HEK293 (cell line): Measurements from ENCODE around the gene FXYD3.

Source experiments
- HOXD13 ChIP-seq: sonication (generic); formaldehyde crosslinking; IDR thresholded peaks from 2 replicates; pipeline ENCODE4 v1.8.0; 2022; ENCODE audit warnings: missing genetic modification reagents, borderline replicate concordance
- IKZF3 ChIP-seq: fragments of 450-650 bp; IDR thresholded peaks from 2 replicates; pipeline ENCODE4 v1.5.0; 2018; ENCODE audit warnings: missing biosample characterization, mild to moderate bottlenecking, missing genetic modification characterization, moderate library complexity
- OSR2 ChIP-seq: fragments of 450-650 bp; formaldehyde crosslinking; IDR thresholded peaks from 2 replicates; pipeline ENCODE4 v1.5.1; 2016; ENCODE audit warnings: missing biosample characterization, missing genetic modification characterization
- WT1 ChIP-seq: fragments of 450-650 bp; formaldehyde crosslinking; IDR thresholded peaks from 2 replicates; pipeline ENCODE4 v1.5.1; 2016; ENCODE audit warnings: missing biosample characterization, missing genetic modification characterization
- YY2 ChIP-seq: fragments of 450-650 bp; formaldehyde crosslinking; IDR thresholded peaks from 2 replicates; pipeline ENCODE4 v1.5.1; 2016; ENCODE audit warnings: missing biosample characterization, missing genetic modification characterization
- ZBTB10 ChIP-seq: fragments of 450-650 bp; formaldehyde crosslinking; IDR thresholded peaks from 2 replicates; pipeline ENCODE4 v1.5.1; 2016; ENCODE audit warnings: missing biosample characterization, missing genetic modification characterization
- ZBTB21 ChIP-seq: fragments of 450-650 bp; formaldehyde crosslinking; IDR thresholded peaks from 2 replicates; pipeline ENCODE4 v1.5.1; 2017; ENCODE audit warnings: missing biosample characterization, missing genetic modification characterization
- ZNF132 ChIP-seq: fragments of 450-650 bp; formaldehyde crosslinking; IDR thresholded peaks from 2 replicates; pipeline ENCODE4 v1.5.1; 2017; ENCODE audit warnings: missing biosample characterization, missing genetic modification characterization, borderline replicate concordance
- ZNF157 ChIP-seq: fragments of 450-650 bp; formaldehyde crosslinking; IDR thresholded peaks from 2 replicates; pipeline ENCODE4 v1.5.1; 2016; ENCODE audit warnings: missing biosample characterization, missing genetic modification characterization
- ZNF16 ChIP-seq: fragments of 450-650 bp; formaldehyde crosslinking; IDR thresholded peaks from 2 replicates; pipeline ENCODE4 v1.5.1; 2016; ENCODE audit warnings: low read depth, missing biosample characterization, missing genetic modification characterization
- ZNF211 ChIP-seq: fragments of 450-650 bp; formaldehyde crosslinking; IDR thresholded peaks from 2 replicates; pipeline ENCODE4 v1.5.1; 2016; ENCODE audit warnings: low read depth, missing biosample characterization, missing genetic modification characterization
- ZNF23 ChIP-seq: fragments of 450-650 bp; formaldehyde crosslinking; IDR thresholded peaks from 2 replicates; pipeline ENCODE4 v1.5.1; 2016; ENCODE audit warnings: missing biosample characterization, missing genetic modification characterization, borderline replicate concordance
- ZNF341 ChIP-seq: fragments of 450-650 bp; formaldehyde crosslinking; IDR thresholded peaks from 2 replicates; pipeline ENCODE4; 2016; ENCODE audit warnings: low read depth, missing biosample characterization, missing genetic modification characterization
- ZNF350 ChIP-seq: fragments of 450-650 bp; formaldehyde crosslinking; IDR thresholded peaks from 2 replicates; pipeline ENCODE4 v1.5.0; 2017; ENCODE audit warnings: missing biosample characterization, mild to moderate bottlenecking, missing genetic modification characterization
- ZNF366 ChIP-seq: fragments of 450-650 bp; formaldehyde crosslinking; conservative IDR thresholded peaks from 2 replicates; pipeline ENCODE4 v1.5.1; 2016; ENCODE audit warnings: missing biosample characterization, missing genetic modification characterization
- ZNF426 ChIP-seq: fragments of 450-650 bp; formaldehyde crosslinking; IDR thresholded peaks from 2 replicates; pipeline ENCODE4 v1.5.1; 2017; ENCODE audit warnings: missing biosample characterization, missing genetic modification characterization, mild to moderate bottlenecking, inconsistent platforms, moderate library complexity
- ZNF433 ChIP-seq: fragments of 450-650 bp; formaldehyde crosslinking; IDR thresholded peaks from 2 replicates; pipeline ENCODE4 v1.5.1; 2016; ENCODE audit warnings: missing biosample characterization, missing genetic modification characterization, low read depth
- ZNF529 ChIP-seq: fragments of 450-650 bp; formaldehyde crosslinking; IDR thresholded peaks from 2 replicates; pipeline ENCODE4 v1.5.1; 2017; ENCODE audit warnings: missing genetic modification characterization, missing biosample characterization; ENCODE audit not compliant: insufficient replicate concordance
- ZNF558 ChIP-seq: fragments of 450-650 bp; formaldehyde crosslinking; IDR thresholded peaks from 2 replicates; pipeline ENCODE4 v1.5.1; 2016; ENCODE audit warnings: missing biosample characterization, missing genetic modification characterization
- ZNF571 ChIP-seq: fragments of 450-650 bp; formaldehyde crosslinking; IDR thresholded peaks from 2 replicates; pipeline ENCODE4 v1.5.0; 2017; ENCODE audit warnings: missing biosample characterization, missing genetic modification characterization
- ZNF600 ChIP-seq: fragments of 450-650 bp; formaldehyde crosslinking; IDR thresholded peaks from 2 replicates; pipeline ENCODE4 v1.5.1; 2016; ENCODE audit warnings: missing biosample characterization, missing genetic modification characterization
- ZNF610 ChIP-seq: fragments of 450-650 bp; formaldehyde crosslinking; IDR thresholded peaks from 2 replicates; pipeline ENCODE4 v1.5.1; 2016; ENCODE audit warnings: missing biosample characterization, missing genetic modification characterization, borderline replicate concordance
- ZNF621 ChIP-seq: fragments of 450-650 bp; formaldehyde crosslinking; IDR thresholded peaks from 2 replicates; pipeline ENCODE4 v1.5.1; 2017; ENCODE audit warnings: missing biosample characterization, missing genetic modification characterization
- ZNF677 ChIP-seq: fragments of 450-650 bp; IDR thresholded peaks from 2 replicates; pipeline ENCODE4 v1.5.0; 2018; ENCODE audit warnings: missing biosample characterization, mild to moderate bottlenecking, missing genetic modification characterization, moderate library complexity
- ZSCAN4 ChIP-seq: fragments of 450-650 bp; formaldehyde crosslinking; IDR thresholded peaks from 2 replicates; pipeline ENCODE4 v1.5.1; 2017; ENCODE audit warnings: missing biosample characterization, missing genetic modification characterization
- ZXDB ChIP-seq: fragments of 450-650 bp; formaldehyde crosslinking; IDR thresholded peaks from 2 replicates; pipeline ENCODE4 v1.5.1; 2016; ENCODE audit warnings: missing biosample characterization, missing genetic modification characterization
- TF ChIP-seq, protein P1 (sequence below): fragments of 450-650 bp; IDR thresholded peaks from 2 replicates; pipeline ENCODE4 v1.5.1; 2018; ENCODE audit warnings: missing biosample characterization, mild to moderate bottlenecking, missing genetic modification characterization
- TF ChIP-seq, protein P2 (sequence below): fragments of 450-650 bp; formaldehyde crosslinking; IDR thresholded peaks from 2 replicates; pipeline ENCODE4 v1.5.1; 2017; ENCODE audit warnings: missing biosample characterization, missing genetic modification characterization
- TF ChIP-seq, protein P3 (sequence below): fragments of 450-650 bp; formaldehyde crosslinking; IDR thresholded peaks from 2 replicates; pipeline ENCODE4 v1.5.1; 2016; ENCODE audit warnings: missing biosample characterization, missing genetic modification characterization
- TF ChIP-seq, protein P4 (sequence below): fragments of 450-650 bp; formaldehyde crosslinking; IDR thresholded peaks from 2 replicates; pipeline ENCODE4 v1.5.1; 2016; ENCODE audit warnings: missing biosample characterization, missing genetic modification characterization, low read depth

The FXYD3 gene

GRCh38 chr19:35135389-35135909, 19.8 kb downstream of the FXYD3 start (continued):
- TF ChIP-seq, protein P1, sequence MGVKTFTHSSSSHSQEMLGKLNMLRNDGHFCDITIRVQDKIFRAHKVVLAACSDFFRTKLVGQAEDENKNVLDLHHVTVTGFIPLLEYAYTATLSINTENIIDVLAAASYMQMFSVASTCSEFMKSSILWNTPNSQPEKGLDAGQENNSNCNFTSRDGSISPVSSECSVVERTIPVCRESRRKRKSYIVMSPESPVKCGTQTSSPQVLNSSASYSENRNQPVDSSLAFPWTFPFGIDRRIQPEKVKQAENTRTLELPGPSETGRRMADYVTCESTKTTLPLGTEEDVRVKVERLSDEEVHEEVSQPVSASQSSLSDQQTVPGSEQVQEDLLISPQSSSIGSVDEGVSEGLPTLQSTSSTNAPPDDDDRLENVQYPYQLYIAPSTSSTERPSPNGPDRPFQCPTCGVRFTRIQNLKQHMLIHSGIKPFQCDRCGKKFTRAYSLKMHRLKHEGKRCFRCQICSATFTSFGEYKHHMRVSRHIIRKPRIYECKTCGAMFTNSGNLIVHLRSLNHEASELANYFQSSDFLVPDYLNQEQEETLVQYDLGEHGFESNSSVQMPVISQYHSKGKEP (tag by site-specific recombination): no peak
- TF ChIP-seq ZNF600: peak; percentile 68; the same call in 1 of the 2 replicates
- TF ChIP-seq ZNF677 (tag by site-specific recombination): no peak
- TF ChIP-seq ZNF366 (tag by site-specific recombination): 0 out of 2 replicates have a peak, but pooled peaks have one; percentile 27
- peak; percentile 80 for TF ChIP-seq ZBTB21 (tag by site-specific recombination)
- TF ChIP-seq ZNF132: no peak
- no peak for TF ChIP-seq ZNF211 (tag by site-specific recombination)
- peak; percentile 70 for TF ChIP-seq WT1
- no peak for TF ChIP-seq ZNF426 (tag by site-specific recombination)
- no peak for TF ChIP-seq OSR2 (tag by site-specific recombination)
- peak; percentile 44 for TF ChIP-seq ZSCAN4 (tag by site-specific recombination)
- TF ChIP-seq ZNF571 (tag by site-specific recombination): no peak
- no peak for TF ChIP-seq IKZF3
- no peak for TF ChIP-seq ZXDB (tag by site-specific recombination)
- no peak for TF ChIP-seq ZNF433 (tag by site-specific recombination)
- TF ChIP-seq, protein P2, sequence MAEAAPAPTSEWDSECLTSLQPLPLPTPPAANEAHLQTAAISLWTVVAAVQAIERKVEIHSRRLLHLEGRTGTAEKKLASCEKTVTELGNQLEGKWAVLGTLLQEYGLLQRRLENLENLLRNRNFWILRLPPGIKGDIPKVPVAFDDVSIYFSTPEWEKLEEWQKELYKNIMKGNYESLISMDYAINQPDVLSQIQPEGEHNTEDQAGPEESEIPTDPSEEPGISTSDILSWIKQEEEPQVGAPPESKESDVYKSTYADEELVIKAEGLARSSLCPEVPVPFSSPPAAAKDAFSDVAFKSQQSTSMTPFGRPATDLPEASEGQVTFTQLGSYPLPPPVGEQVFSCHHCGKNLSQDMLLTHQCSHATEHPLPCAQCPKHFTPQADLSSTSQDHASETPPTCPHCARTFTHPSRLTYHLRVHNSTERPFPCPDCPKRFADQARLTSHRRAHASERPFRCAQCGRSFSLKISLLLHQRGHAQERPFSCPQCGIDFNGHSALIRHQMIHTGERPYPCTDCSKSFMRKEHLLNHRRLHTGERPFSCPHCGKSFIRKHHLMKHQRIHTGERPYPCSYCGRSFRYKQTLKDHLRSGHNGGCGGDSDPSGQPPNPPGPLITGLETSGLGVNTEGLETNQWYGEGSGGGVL: peak; percentile 68
- peak; percentile 23; the same call in 1 of the 2 replicates for TF ChIP-seq ZNF341 (tag by site-specific recombination)
- TF ChIP-seq, protein P3, sequence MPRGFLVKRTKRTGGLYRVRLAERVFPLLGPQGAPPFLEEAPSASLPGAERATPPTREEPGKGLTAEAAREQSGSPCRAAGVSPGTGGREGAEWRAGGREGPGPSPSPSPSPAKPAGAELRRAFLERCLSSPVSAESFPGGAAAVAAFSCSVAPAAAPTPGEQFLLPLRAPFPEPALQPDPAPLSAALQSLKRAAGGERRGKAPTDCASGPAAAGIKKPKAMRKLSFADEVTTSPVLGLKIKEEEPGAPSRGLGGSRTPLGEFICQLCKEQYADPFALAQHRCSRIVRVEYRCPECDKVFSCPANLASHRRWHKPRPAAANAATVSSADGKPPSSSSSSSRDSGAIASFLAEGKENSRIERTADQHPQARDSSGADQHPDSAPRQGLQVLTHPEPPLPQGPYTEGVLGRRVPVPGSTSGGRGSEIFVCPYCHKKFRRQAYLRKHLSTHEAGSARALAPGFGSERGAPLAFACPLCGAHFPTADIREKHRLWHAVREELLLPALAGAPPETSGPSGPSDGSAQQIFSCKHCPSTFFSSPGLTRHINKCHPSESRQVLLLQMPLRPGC: peak; percentile 66; the same call in 1 of the 2 replicates
- 0 out of 2 replicates have a peak, but pooled peaks have one; percentile 36 for TF ChIP-seq ZNF558
- no peak for TF ChIP-seq ZNF16
- no peak for TF ChIP-seq ZNF350 (tag by site-specific recombination)
- TF ChIP-seq HOXD13: no peak
- no peak for TF ChIP-seq YY2 (tag by site-specific recombination)
- TF ChIP-seq ZNF610 (tag by site-specific recombination): no peak
- no peak for TF ChIP-seq ZNF621
- TF ChIP-seq, protein P4, sequence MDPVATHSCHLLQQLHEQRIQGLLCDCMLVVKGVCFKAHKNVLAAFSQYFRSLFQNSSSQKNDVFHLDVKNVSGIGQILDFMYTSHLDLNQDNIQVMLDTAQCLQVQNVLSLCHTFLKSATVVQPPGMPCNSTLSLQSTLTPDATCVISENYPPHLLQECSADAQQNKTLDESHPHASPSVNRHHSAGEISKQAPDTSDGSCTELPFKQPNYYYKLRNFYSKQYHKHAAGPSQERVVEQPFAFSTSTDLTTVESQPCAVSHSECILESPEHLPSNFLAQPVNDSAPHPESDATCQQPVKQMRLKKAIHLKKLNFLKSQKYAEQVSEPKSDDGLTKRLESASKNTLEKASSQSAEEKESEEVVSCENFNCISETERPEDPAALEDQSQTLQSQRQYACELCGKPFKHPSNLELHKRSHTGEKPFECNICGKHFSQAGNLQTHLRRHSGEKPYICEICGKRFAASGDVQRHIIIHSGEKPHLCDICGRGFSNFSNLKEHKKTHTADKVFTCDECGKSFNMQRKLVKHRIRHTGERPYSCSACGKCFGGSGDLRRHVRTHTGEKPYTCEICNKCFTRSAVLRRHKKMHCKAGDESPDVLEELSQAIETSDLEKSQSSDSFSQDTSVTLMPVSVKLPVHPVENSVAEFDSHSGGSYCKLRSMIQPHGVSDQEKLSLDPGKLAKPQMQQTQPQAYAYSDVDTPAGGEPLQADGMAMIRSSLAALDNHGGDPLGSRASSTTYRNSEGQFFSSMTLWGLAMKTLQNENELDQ (tag by site-specific recombination): 0 out of 2 replicates have a peak, but pooled peaks have one; percentile 19
- TF ChIP-seq ZNF157 (tag by site-specific recombination): no peak
- no peak for TF ChIP-seq ZNF23 (tag by site-specific recombination)
- peak; percentile 88 for TF ChIP-seq ZBTB10
- TF ChIP-seq ZNF529 (tag by site-specific recombination): no peak
